H1 (cell line): ENCODE data around the gene GLRX3. TPM values are rescaled to one million over a fixed set of nuclear protein-coding genes. Genes with fewer than 3 reads are reported as not detected.

ENCODE experiments used
- CHD7 ChIP-seq: fragments of 300-600 bp; sonication (generic); IDR thresholded peaks from 2 replicates; pipeline ENCODE4 v1.7.1; 2012; ENCODE audit warnings: low read length, moderate library complexity, mild to moderate bottlenecking, inconsistent platforms; ENCODE audit not compliant: insufficient replicate concordance
- EGR1 ChIP-seq: IDR thresholded peaks from 2 replicates; pipeline ENCODE4 v1.6.1; 2011; ENCODE audit warnings: low read depth, low read length, borderline replicate concordance
- GTF2F1 ChIP-seq: IDR thresholded peaks from 2 replicates; pipeline ENCODE4 v1.6.1; 2012; ENCODE audit warnings: low read depth, low read length, improper control_type of control experiment, borderline replicate concordance
- JUND ChIP-seq: IDR thresholded peaks from 2 replicates; pipeline ENCODE4 v1.6.1; 2011; ENCODE audit warnings: mild to moderate bottlenecking, improper control_type of control experiment, low read length
- PHF8 ChIP-seq: fragments of 200-600 bp; sonication (generic); conservative IDR thresholded peaks from 2 replicates; pipeline ENCODE4 v1.7.1; 2012; ENCODE audit warnings: low read depth, mild to moderate bottlenecking, inconsistent platforms, low read length, moderate library complexity
- RNF2 ChIP-seq: fragments of 200-900, 300-1000 bp; sonication (generic); IDR thresholded peaks from 2 replicates; pipeline ENCODE4 v1.7.1; 2016; ENCODE audit warnings: borderline replicate concordance, low read depth, mild to moderate bottlenecking, antibody characterized with exemption, low read length; ENCODE audit not compliant: poor library complexity, severe bottlenecking; ENCODE audit errors: missing control alignments
- SAP30 ChIP-seq: fragments of 300-600 bp; sonication (generic); IDR thresholded peaks from 2 replicates; pipeline ENCODE4 v1.7.1; 2012; ENCODE audit warnings: low read length, moderate library complexity, mild to moderate bottlenecking, inconsistent platforms; ENCODE audit not compliant: insufficient read depth, insufficient replicate concordance
- SIX5 ChIP-seq: IDR thresholded peaks from 2 replicates; pipeline ENCODE4 v1.6.1; 2011; ENCODE audit warnings: mild to moderate bottlenecking, low read depth, low read length
- TAF7 ChIP-seq: optimal IDR thresholded peaks from 2 replicates; pipeline ENCODE3; 2011; ENCODE audit warnings: low read depth, mild to moderate bottlenecking, inconsistent platforms, low read length, moderate library complexity, borderline replicate concordance
- YY1 ChIP-seq: IDR thresholded peaks from 2 replicates; pipeline ENCODE4 v1.6.1; 2011; ENCODE audit warnings: low read depth, mild to moderate bottlenecking, low read length
- polyA plus RNA-seq, 7 experiments: library from polyadenylated mRNA; depleted of rRNA in 3 of 7; stranded (reverse) in 5 of 7; unstranded in 2 of 7; fragments of >200 nt in 5 of 7; fragments of 200-250 nt in 2 of 7; gene quantifications; 1 replicate in 5 of 7; 2 replicates in 1 of 7; 4 replicates in 1 of 7; pipeline versions ENCODE4 v1.2.1 to v1.2.3, GENCODE V29; 2011 to 2013; ENCODE audit warnings: missing spikeins in 2 of 7, mixed read lengths in 2 of 7
- total RNA-seq: library from RNA; stranded (reverse); fragmentation: NEBNext Ultra II Directional; extraction: Animal tissue kit (Norgen Biotek cat#: 25700); gene quantifications from 2 replicates; pipeline ENCODE4 v1.2.1, GENCODE V29; 2021

Gene GLRX3
- total and polyA plus RNA-seq, 2 of the 8 experiments (the other 6 are each of a cell fraction or from before 2014, with no cell fraction given), result 59.9 to 157 TPM

DNA sequence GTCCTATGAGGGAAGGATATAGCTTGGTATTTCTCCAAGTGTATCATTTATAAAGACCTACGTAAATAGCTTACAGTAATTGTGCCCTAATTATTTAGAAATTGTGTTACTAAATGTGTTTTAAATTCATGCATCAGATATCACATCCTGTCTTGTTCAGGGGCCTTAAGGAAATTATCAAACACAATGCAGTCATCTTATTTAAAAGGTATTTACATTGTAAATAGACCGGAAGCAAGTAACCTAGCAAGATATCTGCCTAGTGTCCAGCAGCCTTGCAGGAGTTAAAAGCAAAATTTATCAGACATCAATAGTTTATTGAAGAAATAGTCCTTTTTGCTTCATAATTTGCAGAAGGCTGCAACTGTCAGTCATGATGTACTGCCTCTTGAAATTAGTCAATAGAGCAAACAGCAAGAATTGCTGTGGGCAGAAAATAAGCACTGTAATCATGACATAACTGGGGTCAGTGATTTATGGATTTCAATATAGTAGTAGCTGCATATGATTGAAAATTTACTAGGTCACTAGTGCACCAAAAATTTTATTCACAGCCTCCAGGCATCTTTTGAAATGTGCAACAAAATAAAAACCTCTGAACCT lies 23.1 kb downstream of the GLRX3 start (continued):
- TF ChIP-seq CHD7 (no peak), TAF7 (no peak), SAP30 (no peak), EGR1 (no peak), YY1 (no peak), RNF2 (no peak), SIX5 (no peak), JUND (no peak), PHF8 (no peak), GTF2F1 (no peak)
